Nephron (organoid): ENCODE measurements around the gene SARNP.

Experiments used
- H3K27ac Mint-ChIP-seq, 3 experiments: 2 replicates each; pipeline ENCODE4 v1.8.0; 2020; ENCODE audit warnings: mixed read lengths in 3 of 3, mild to moderate bottlenecking in 2 of 3, moderate library complexity in 1 of 3
- H3K27me3 Mint-ChIP-seq: 2 replicates; pipeline ENCODE4 v1.8.0; 2021; ENCODE audit warnings: low read depth, mild to moderate bottlenecking, moderate library complexity, mixed read lengths
- H3K36me3 Mint-ChIP-seq: 2 replicates; pipeline ENCODE4 v1.8.0; 2020; ENCODE audit warnings: low read depth, mixed read lengths
- H3K4me1 Mint-ChIP-seq: 2 replicates; pipeline ENCODE4 v1.8.0; 2020; ENCODE audit warnings: mixed read lengths
- H3K4me3 Mint-ChIP-seq, 3 experiments: 2 replicates each; pipeline ENCODE4 v1.8.0; 2020; ENCODE audit warnings: mild to moderate bottlenecking in 3 of 3, mixed read lengths in 3 of 3, moderate library complexity in 2 of 3
- H3K9me3 Mint-ChIP-seq: 2 replicates; pipeline ENCODE4 v1.8.0; 2020; ENCODE audit warnings: mixed read lengths
- CTCF ChIP-seq, 3 experiments: fragments of 200-600 bp; sonication (generic); IDR thresholded peaks; one replicate each; pipeline ENCODE4 v1.5.0; 2021; ENCODE audit warnings: antibody characterized with exemption in 3 of 3; ENCODE audit not compliant: unreplicated experiment in 3 of 3

Gene SARNP

GRCh38 chr12:55797550-55797949 lies 20.0 kb downstream of the SARNP start:
- Mint-ChIP-seq H3K36me3 (peaks cover 64% of the 10 kb centered on the region), H3K9me3 (no peaks in the 10 kb centered on the region), H3K4me1 (no peaks in the 10 kb centered on the region), H3K27ac (peak overlapping the region in 1 of 3 experiments; percentile 61), H3K4me3 (no peak overlapping the region), H3K27me3 (no peaks in the 10 kb centered on the region)
- TF ChIP-seq CTCF (IDR thresholded peaks at IDR 0.05; ENCODE audit: unreplicated experiment in 3 of 3) = no peak

GRCh38 chr12:55797068-55797467 lies 20.5 kb downstream of the SARNP start:
- Mint-ChIP-seq H3K27me3 (no peaks in the 10 kb centered on the region), H3K4me3 (no peak overlapping the region), H3K4me1 (no peaks in the 10 kb centered on the region), H3K36me3 (peaks cover 66% of the 10 kb centered on the region), H3K9me3 (no peaks in the 10 kb centered on the region), H3K27ac (peak overlapping the region in 2 of 3 experiments; percentile 30 to 61)
- TF ChIP-seq CTCF (IDR thresholded peaks at IDR 0.05; ENCODE audit: unreplicated experiment in 3 of 3) = peak; percentile 53 to 70 (median 55)

GRCh38 chr12:55795950-55796349 lies 21.6 kb downstream of the SARNP start:
- no peaks in the 10 kb centered on the region for H3K4me1 Mint-ChIP-seq

GRCh38 chr12:55789893-55790292 lies 27.6 kb downstream of the SARNP start:
- no peak for TF ChIP-seq CTCF (IDR thresholded peaks at IDR 0.05; ENCODE audit: unreplicated experiment in 3 of 3)
- no peaks in the 10 kb centered on the region for H3K27me3 Mint-ChIP-seq
- no peaks in the 10 kb centered on the region for H3K4me1 Mint-ChIP-seq
- H3K36me3 Mint-ChIP-seq = peaks cover 78% of the 10 kb centered on the region
- H3K9me3 Mint-ChIP-seq = no peaks in the 10 kb centered on the region
- no peak overlapping the region for H3K27ac Mint-ChIP-seq
- no peak overlapping the region for H3K4me3 Mint-ChIP-seq

More at GRCh38 chr12:55795950-55796349, 21.6 kb downstream of the SARNP start:
- Mint-ChIP-seq H3K27me3 (no peaks in the 10 kb centered on the region), H3K9me3 (no peaks in the 10 kb centered on the region), H3K4me3 (no peak overlapping the region), H3K36me3 (peaks cover 70% of the 10 kb centered on the region), H3K27ac (no peak overlapping the region)
- no peak for TF ChIP-seq CTCF (IDR thresholded peaks at IDR 0.05; ENCODE audit: unreplicated experiment in 3 of 3)

GRCh38 chr12:55789171-55789570 lies 28.4 kb downstream of the SARNP start:
- H3K4me1 Mint-ChIP-seq = no peaks in the 10 kb centered on the region
- TF ChIP-seq CTCF (IDR thresholded peaks at IDR 0.05; ENCODE audit: unreplicated experiment in 3 of 3) = no peak
- H3K27me3 Mint-ChIP-seq = no peaks in the 10 kb centered on the region
- H3K9me3 Mint-ChIP-seq = no peaks in the 10 kb centered on the region
- H3K27ac Mint-ChIP-seq = peak overlapping the region in 1 of 3 experiments; percentile 94
- peaks cover 76% of the 10 kb centered on the region for H3K36me3 Mint-ChIP-seq
- H3K4me3 Mint-ChIP-seq = no peak overlapping the region

GRCh38 chr12:55788546-55788945 lies 29.0 kb downstream of the SARNP start:
- H3K9me3 Mint-ChIP-seq = no peaks in the 10 kb centered on the region
- no peak for TF ChIP-seq CTCF (IDR thresholded peaks at IDR 0.05; ENCODE audit: unreplicated experiment in 3 of 3)
- peaks cover 77% of the 10 kb centered on the region for H3K36me3 Mint-ChIP-seq
- H3K27ac Mint-ChIP-seq = peak overlapping the region in 1 of 3 experiments; percentile 94
- H3K4me3 Mint-ChIP-seq = no peak overlapping the region
- no peaks in the 10 kb centered on the region for H3K4me1 Mint-ChIP-seq
- no peaks in the 10 kb centered on the region for H3K27me3 Mint-ChIP-seq
